SK-N-SH (cell line): ENCODE results near the gene DDO. TPM values are rescaled to one million over a fixed set of nuclear protein-coding genes. Genes with fewer than 3 reads are reported as not detected.

Experiments used
- CTCF ChIA-PET: fragments of 300-600, 350-600 bp; formaldehyde crosslinking; extraction: SDS; loops from one replicate; lab custom pipeline; 2021; lab: Yijun Ruan, JAX
- POLR2A ChIA-PET: fragments of 350-600 bp; sonication (Branson Sonifier 250); formaldehyde crosslinking; extraction: SDS; loops from one replicate; lab custom pipeline; 2020; ENCODE audit warnings: antibody characterized with exemption, inconsistent platforms; lab: Yijun Ruan, JAX
- DNase-seq: peaks from one replicate; pipeline ENCODE4 v3.0.0; 2012
- H2AFZ ChIP-seq: fragments of 200-600 bp; sonication (generic); 2 replicates; pipeline ENCODE4 v1.8.1; 2016; ENCODE audit warnings: antibody characterized with exemption, mild to moderate bottlenecking, low read depth
- H3F3A ChIP-seq: fragments of 200-600 bp; sonication (generic); replicated peaks from 2 replicates; pipeline ENCODE3; 2016; ENCODE audit warnings: antibody characterized with exemption, mild to moderate bottlenecking; ENCODE audit not compliant: insufficient read depth
- H3K27ac ChIP-seq, 2 experiments: fragments of 200-500 bp in 1 of 2; fragments of 200-600 bp in 1 of 2; sonication (Bioruptor generic) in 1 of 2; sonication (generic), shearing (Covaris generic) in 1 of 2; 2 replicates each; pipeline versions ENCODE4 v1.5.1 to v1.6.1; 2014 to 2016; ENCODE audit warnings: low read depth in 2 of 2, inconsistent platforms in 1 of 2, low read length in 1 of 2, mild to moderate bottlenecking in 1 of 2, mixed read lengths in 1 of 2
- H3K27me3 ChIP-seq: fragments of 200-600 bp; sonication (generic), shearing (Covaris generic); 2 replicates; pipeline ENCODE4 v1.6.1; 2016; ENCODE audit warnings: mixed run types; ENCODE audit not compliant: insufficient read depth
- H3K36me3 ChIP-seq, 2 experiments: fragments of 200-500 bp in 1 of 2; fragments of 200-600 bp in 1 of 2; sonication (Bioruptor generic) in 1 of 2; sonication (generic) in 1 of 2; replicated peaks in 1 of 2; 2 replicates each; pipeline versions ENCODE3 to v1.5.1; 2014 to 2016; ENCODE audit warnings: low read length in 1 of 2, mild to moderate bottlenecking in 1 of 2; ENCODE audit not compliant: insufficient read depth in 2 of 2, control insufficient read depth in 1 of 2
- H3K4me1 ChIP-seq, 2 experiments: fragments of 200-500 bp in 1 of 2; fragments of 200-600 bp in 1 of 2; sonication (Bioruptor generic) in 1 of 2; sonication (generic), shearing (Covaris generic) in 1 of 2; 2 replicates each; pipeline versions ENCODE4 v1.5.1 to v1.6.1; 2014 to 2016; ENCODE audit warnings: low read depth in 1 of 2, low read length in 1 of 2, mixed run types in 1 of 2; ENCODE audit not compliant: insufficient read depth in 2 of 2, control insufficient read depth in 1 of 2
- H3K4me2 ChIP-seq: fragments of 200-600 bp; sonication (generic), shearing (Covaris generic); 2 replicates; pipeline ENCODE4 v1.6.1; 2017; ENCODE audit warnings: mixed run types
- H3K4me3 ChIP-seq, 2 experiments: fragments of 200-500 bp in 1 of 2; fragments of 200-600 bp in 1 of 2; sonication (Bioruptor generic) in 1 of 2; sonication (generic), shearing (Covaris generic) in 1 of 2; 2 replicates each; pipeline versions ENCODE4 v1.5.1 to v1.8.1; 2014 to 2016; ENCODE audit warnings: low read depth in 2 of 2, inconsistent platforms in 1 of 2, low read length in 1 of 2, mild to moderate bottlenecking in 1 of 2, mixed read lengths in 1 of 2, moderate library complexity in 1 of 2
- H3K79me2 ChIP-seq: fragments of 200-600 bp; sonication (generic); 2 replicates; pipeline ENCODE4 v1.8.1; 2017; ENCODE audit warnings: mild to moderate bottlenecking; ENCODE audit not compliant: insufficient read depth
- H3K9ac ChIP-seq: fragments of 200-600 bp; sonication (generic); 2 replicates; pipeline ENCODE4 v1.6.1; 2017; ENCODE audit warnings: mixed run types
- H3K9me2 ChIP-seq: fragments of 200-600 bp; sonication (generic); 2 replicates; pipeline ENCODE4 v1.6.1; 2017; ENCODE audit warnings: mixed run types
- H3K9me3 ChIP-seq: fragments of 200-600 bp; sonication (generic); 2 replicates; pipeline ENCODE4 v1.6.1; 2017; ENCODE audit warnings: mixed run types, mild to moderate bottlenecking, moderate library complexity
- H4K20me1 ChIP-seq: fragments of 200-600 bp; sonication (generic); 2 replicates; pipeline ENCODE4 v1.6.1; 2017; ENCODE audit warnings: mild to moderate bottlenecking, mixed run types; ENCODE audit not compliant: insufficient read depth
- ELF1 ChIP-seq: IDR thresholded peaks from 2 replicates; pipeline ENCODE4 v1.4.0; 2012
- FOSL2 ChIP-seq: IDR thresholded peaks from 2 replicates; pipeline ENCODE4 v1.4.0; 2012; ENCODE audit warnings: low read depth, mild to moderate bottlenecking, moderate library complexity, borderline replicate concordance
- GABPA ChIP-seq: IDR thresholded peaks from 2 replicates; pipeline ENCODE4 v1.4.0; 2012; ENCODE audit warnings: low read depth, mild to moderate bottlenecking
- JUND ChIP-seq: IDR thresholded peaks from 2 replicates; pipeline ENCODE4 v1.4.0; 2012
- RAD21 ChIP-seq: IDR thresholded peaks from 2 replicates; pipeline ENCODE4 v1.6.1; 2012; ENCODE audit warnings: mild to moderate bottlenecking, low read length
- RCOR1 ChIP-seq: fragments of 150-350 bp; IDR thresholded peaks from 2 replicates; pipeline ENCODE4 v1.6.1; 2017; ENCODE audit warnings: antibody characterized with exemption, low read length
- SMC3 ChIP-seq: IDR thresholded peaks from 2 replicates; pipeline ENCODE4 v1.6.1; 2012; ENCODE audit warnings: low read depth, low read length, improper control_type of control experiment
- TEAD4 ChIP-seq: IDR thresholded peaks from 2 replicates; pipeline ENCODE4 v1.4.0; 2012; ENCODE audit warnings: mild to moderate bottlenecking, borderline replicate concordance; ENCODE audit not compliant: insufficient read depth
- WGBS: methylation state at CpG from one replicate; pipeline ENCODE4 v1.1.6; 2017; ENCODE audit warnings: low lambda C conversion rate; 5-methylcytosine and 5-hydroxymethylcytosine counted together
- polyA plus RNA-seq, 3 experiments: library from polyadenylated mRNA; depleted of rRNA; stranded (reverse); fragments of >200 nt; gene quantifications; 2 replicates each; pipeline ENCODE4 v1.2.3, GENCODE V29; 2012
- TF ChIP-seq, protein P1 (sequence below): IDR thresholded peaks from 2 replicates; pipeline ENCODE4 v1.4.0; 2012; ENCODE audit warnings: low read depth
- TF ChIP-seq, protein P2 (sequence below): IDR thresholded peaks from 2 replicates; pipeline ENCODE4 v1.4.0; 2012; ENCODE audit warnings: low read depth, borderline replicate concordance
- TF ChIP-seq, protein P3 (sequence below): fragments of 200-600 bp; sonication (generic); IDR thresholded peaks from 2 replicates; pipeline ENCODE4 v1.6.1; 2017; ENCODE audit warnings: antibody characterized with exemption, mild to moderate bottlenecking, moderate library complexity
- TF ChIP-seq, protein P4 (sequence below): IDR thresholded peaks from 2 replicates; pipeline ENCODE4; 2012
- TF ChIP-seq, protein P5 (sequence below): IDR thresholded peaks from 2 replicates; pipeline ENCODE4 v1.6.1; 2012; ENCODE audit warnings: mild to moderate bottlenecking, low read depth, low read length, moderate library complexity

The DDO gene
- polyA plus RNA-seq, 1 of the 3 experiments (the other 2 are of a cell fraction) = 0.79 TPM

GRCh38 chr6:110385458-110385863 lies 29.9 kb downstream of the DDO start:
- Histone ChIP-seq H3K9me2 (no peaks in the 10 kb centered on the region), H3F3A (no peaks in the 10 kb centered on the region), H3K4me3 (no peak overlapping the region), H3K27me3 (no peaks in the 10 kb centered on the region), H2AFZ (no peak overlapping the region), H3K9me3 (0 out of 2 replicates have a peak, but pooled peaks cover 3% of the 10 kb centered on the region), H3K27ac (no peak overlapping the region), H3K9ac (no peak overlapping the region), H3K4me2 (no peak overlapping the region), H4K20me1 (no peaks in the 10 kb centered on the region), H3K36me3 (no peaks in the 10 kb centered on the region), H3K79me2 (no peaks in the 10 kb centered on the region), H3K4me1 (peaks cover 0 to 4% of the 10 kb centered on the region in 2 experiments; a peak in 2 of 4 replicates)
- DNase-seq = no peak
- ChIA-PET POLR2A (no interaction called here), CTCF (interaction anchor here (2.2 to 2.3 kb wide), 2 partner anchors 346 to 681 kb away, joined by 7 read pairs; no protein-coding TSS in a partner anchor)
- WGBS = 89% methylated on average over 1 of the region's 1 CpG
- no peak for TF ChIP-seq JUND
- no peak for TF ChIP-seq ELF1
- no peak for TF ChIP-seq SMC3
- TF ChIP-seq, protein P1, sequence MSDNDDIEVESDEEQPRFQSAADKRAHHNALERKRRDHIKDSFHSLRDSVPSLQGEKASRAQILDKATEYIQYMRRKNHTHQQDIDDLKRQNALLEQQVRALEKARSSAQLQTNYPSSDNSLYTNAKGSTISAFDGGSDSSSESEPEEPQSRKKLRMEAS = no peak
- no peak for TF ChIP-seq FOSL2

GRCh38 chr6:110378552-110378951 lies 36.8 kb downstream of the DDO start:
- 75% methylated on average over 8 of the region's 9 CpGs for WGBS
- ChIA-PET POLR2A (no interaction called here), CTCF (interaction anchor here (2.1 kb wide), 1 partner anchor 12 kb away, joined by 8 read pairs; no protein-coding TSS in a partner anchor)
- Histone ChIP-seq H3K9me2 (no peaks in the 10 kb centered on the region), H2AFZ (no peak overlapping the region), H3K79me2 (no peaks in the 10 kb centered on the region), H4K20me1 (no peaks in the 10 kb centered on the region), H3K9me3 (0 out of 2 replicates have a peak, but pooled peaks cover 3% of the 10 kb centered on the region), H3K27me3 (no peaks in the 10 kb centered on the region), H3K36me3 (no peaks in the 10 kb centered on the region), H3K4me3 (no peak overlapping the region), H3K27ac (no peak overlapping the region), H3K9ac (no peak overlapping the region), H3K4me1 (no peaks in the 10 kb centered on the region), H3K4me2 (no peak overlapping the region), H3F3A (no peaks in the 10 kb centered on the region)
- TF ChIP-seq, protein P2, sequence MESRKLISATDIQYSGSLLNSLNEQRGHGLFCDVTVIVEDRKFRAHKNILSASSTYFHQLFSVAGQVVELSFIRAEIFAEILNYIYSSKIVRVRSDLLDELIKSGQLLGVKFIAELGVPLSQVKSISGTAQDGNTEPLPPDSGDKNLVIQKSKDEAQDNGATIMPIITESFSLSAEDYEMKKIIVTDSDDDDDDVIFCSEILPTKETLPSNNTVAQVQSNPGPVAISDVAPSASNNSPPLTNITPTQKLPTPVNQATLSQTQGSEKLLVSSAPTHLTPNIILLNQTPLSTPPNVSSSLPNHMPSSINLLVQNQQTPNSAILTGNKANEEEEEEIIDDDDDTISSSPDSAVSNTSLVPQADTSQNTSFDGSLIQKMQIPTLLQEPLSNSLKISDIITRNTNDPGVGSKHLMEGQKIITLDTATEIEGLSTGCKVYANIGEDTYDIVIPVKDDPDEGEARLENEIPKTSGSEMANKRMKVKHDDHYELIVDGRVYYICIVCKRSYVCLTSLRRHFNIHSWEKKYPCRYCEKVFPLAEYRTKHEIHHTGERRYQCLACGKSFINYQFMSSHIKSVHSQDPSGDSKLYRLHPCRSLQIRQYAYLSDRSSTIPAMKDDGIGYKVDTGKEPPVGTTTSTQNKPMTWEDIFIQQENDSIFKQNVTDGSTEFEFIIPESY = no peak
- no peak for TF ChIP-seq RAD21
- DNase-seq = no peak

GRCh38 chr6:110369066-110369465 lies 46.3 kb downstream of the DDO start:
- no peaks in the 10 kb centered on the region for H3K79me2 ChIP-seq
- 47% methylated on average over 4 of the region's 4 CpGs for WGBS
- no peak overlapping the region for H3K4me2 ChIP-seq
- H3F3A ChIP-seq = no peaks in the 10 kb centered on the region
- no peaks in the 10 kb centered on the region for H4K20me1 ChIP-seq
- DNase-seq = no peak
- ChIA-PET CTCF (no interaction called here), POLR2A (no interaction called here)
- no peak overlapping the region for H3K4me3 ChIP-seq
- H3K36me3 ChIP-seq = no peaks in the 10 kb centered on the region
- no peaks in the 10 kb centered on the region; the same call in 1 of the 2 replicates for H3K27me3 ChIP-seq
- H3K9me3 ChIP-seq = no peaks in the 10 kb centered on the region
- H3K9me2 ChIP-seq = no peaks in the 10 kb centered on the region
- no peak overlapping the region for H2AFZ ChIP-seq
- no peak overlapping the region for H3K27ac ChIP-seq
- peaks cover 0 to 7% of the 10 kb centered on the region in 2 experiments; a peak in 1 of 4 replicates for H3K4me1 ChIP-seq
- H3K9ac ChIP-seq = no peak overlapping the region
- TF ChIP-seq TEAD4 (no peak), SMC3 (no peak), GABPA (no peak), RCOR1 (no peak)
- TF ChIP-seq, protein P3, sequence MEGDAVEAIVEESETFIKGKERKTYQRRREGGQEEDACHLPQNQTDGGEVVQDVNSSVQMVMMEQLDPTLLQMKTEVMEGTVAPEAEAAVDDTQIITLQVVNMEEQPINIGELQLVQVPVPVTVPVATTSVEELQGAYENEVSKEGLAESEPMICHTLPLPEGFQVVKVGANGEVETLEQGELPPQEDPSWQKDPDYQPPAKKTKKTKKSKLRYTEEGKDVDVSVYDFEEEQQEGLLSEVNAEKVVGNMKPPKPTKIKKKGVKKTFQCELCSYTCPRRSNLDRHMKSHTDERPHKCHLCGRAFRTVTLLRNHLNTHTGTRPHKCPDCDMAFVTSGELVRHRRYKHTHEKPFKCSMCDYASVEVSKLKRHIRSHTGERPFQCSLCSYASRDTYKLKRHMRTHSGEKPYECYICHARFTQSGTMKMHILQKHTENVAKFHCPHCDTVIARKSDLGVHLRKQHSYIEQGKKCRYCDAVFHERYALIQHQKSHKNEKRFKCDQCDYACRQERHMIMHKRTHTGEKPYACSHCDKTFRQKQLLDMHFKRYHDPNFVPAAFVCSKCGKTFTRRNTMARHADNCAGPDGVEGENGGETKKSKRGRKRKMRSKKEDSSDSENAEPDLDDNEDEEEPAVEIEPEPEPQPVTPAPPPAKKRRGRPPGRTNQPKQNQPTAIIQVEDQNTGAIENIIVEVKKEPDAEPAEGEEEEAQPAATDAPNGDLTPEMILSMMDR = no peak
- TF ChIP-seq, protein P4, sequence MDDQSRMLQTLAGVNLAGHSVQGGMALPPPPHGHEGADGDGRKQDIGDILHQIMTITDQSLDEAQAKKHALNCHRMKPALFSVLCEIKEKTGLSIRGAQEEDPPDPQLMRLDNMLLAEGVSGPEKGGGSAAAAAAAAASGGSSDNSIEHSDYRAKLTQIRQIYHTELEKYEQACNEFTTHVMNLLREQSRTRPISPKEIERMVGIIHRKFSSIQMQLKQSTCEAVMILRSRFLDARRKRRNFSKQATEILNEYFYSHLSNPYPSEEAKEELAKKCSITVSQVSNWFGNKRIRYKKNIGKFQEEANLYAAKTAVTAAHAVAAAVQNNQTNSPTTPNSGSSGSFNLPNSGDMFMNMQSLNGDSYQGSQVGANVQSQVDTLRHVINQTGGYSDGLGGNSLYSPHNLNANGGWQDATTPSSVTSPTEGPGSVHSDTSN = no peak
- TF ChIP-seq, protein P5, sequence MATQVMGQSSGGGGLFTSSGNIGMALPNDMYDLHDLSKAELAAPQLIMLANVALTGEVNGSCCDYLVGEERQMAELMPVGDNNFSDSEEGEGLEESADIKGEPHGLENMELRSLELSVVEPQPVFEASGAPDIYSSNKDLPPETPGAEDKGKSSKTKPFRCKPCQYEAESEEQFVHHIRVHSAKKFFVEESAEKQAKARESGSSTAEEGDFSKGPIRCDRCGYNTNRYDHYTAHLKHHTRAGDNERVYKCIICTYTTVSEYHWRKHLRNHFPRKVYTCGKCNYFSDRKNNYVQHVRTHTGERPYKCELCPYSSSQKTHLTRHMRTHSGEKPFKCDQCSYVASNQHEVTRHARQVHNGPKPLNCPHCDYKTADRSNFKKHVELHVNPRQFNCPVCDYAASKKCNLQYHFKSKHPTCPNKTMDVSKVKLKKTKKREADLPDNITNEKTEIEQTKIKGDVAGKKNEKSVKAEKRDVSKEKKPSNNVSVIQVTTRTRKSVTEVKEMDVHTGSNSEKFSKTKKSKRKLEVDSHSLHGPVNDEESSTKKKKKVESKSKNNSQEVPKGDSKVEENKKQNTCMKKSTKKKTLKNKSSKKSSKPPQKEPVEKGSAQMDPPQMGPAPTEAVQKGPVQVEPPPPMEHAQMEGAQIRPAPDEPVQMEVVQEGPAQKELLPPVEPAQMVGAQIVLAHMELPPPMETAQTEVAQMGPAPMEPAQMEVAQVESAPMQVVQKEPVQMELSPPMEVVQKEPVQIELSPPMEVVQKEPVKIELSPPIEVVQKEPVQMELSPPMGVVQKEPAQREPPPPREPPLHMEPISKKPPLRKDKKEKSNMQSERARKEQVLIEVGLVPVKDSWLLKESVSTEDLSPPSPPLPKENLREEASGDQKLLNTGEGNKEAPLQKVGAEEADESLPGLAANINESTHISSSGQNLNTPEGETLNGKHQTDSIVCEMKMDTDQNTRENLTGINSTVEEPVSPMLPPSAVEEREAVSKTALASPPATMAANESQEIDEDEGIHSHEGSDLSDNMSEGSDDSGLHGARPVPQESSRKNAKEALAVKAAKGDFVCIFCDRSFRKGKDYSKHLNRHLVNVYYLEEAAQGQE = no peak
